Smooth muscle cell (in vitro differentiated cells): ENCODE data around the gene KLHL1. TPM values are rescaled to one million over a fixed set of nuclear protein-coding genes. Genes with fewer than 3 reads are reported as not detected.
A peak's percentile ranks its signal among the peaks of the same experiment; 100 is the strongest.
"Not testable (repeated sequence)": the region's sequence is repeated elsewhere in the genome, so short reads cannot be mapped to it uniquely, and the experiment has no call there.

ENCODE experiments used
- DNase-seq: peaks from one replicate; lab custom pipeline; 2025; ENCODE audit not compliant: unreplicated experiment; lab: John Stamatoyannopoulos, UW
- H2AFZ ChIP-seq: fragments of 200-600 bp; sonication (generic); 2 replicates; pipeline ENCODE4 v1.6.0; 2016; ENCODE audit warnings: antibody characterized with exemption, low read depth, mild to moderate bottlenecking
- H3F3A ChIP-seq: fragments of 200-600 bp; sonication (generic); 2 replicates; pipeline ENCODE4 v1.6.0; 2017; ENCODE audit warnings: antibody characterized with exemption, low read depth
- H3K27ac ChIP-seq: fragments of 200-600 bp; sonication (generic); 2 replicates; pipeline ENCODE4 v1.5.1; 2016; ENCODE audit warnings: low read depth, mild to moderate bottlenecking
- H3K27me3 ChIP-seq: fragments of 200-600 bp; sonication (generic); 2 replicates; pipeline ENCODE4 v1.6.1; 2016; ENCODE audit warnings: low read depth, mild to moderate bottlenecking
- H3K36me3 ChIP-seq: fragments of 200-600 bp; sonication (generic); 2 replicates; pipeline ENCODE4 v1.5.1; 2016; ENCODE audit warnings: low read depth
- H3K4me1 ChIP-seq: fragments of 200-600 bp; sonication (generic); 2 replicates; pipeline ENCODE4 v1.5.1; 2016; ENCODE audit warnings: low read depth
- H3K4me2 ChIP-seq: fragments of 200-600 bp; sonication (generic); 2 replicates; pipeline ENCODE4 v1.6.0; 2016; ENCODE audit warnings: mild to moderate bottlenecking
- H3K4me3 ChIP-seq: fragments of 200-600 bp; sonication (generic); 2 replicates; pipeline ENCODE4 v1.5.1; 2016; ENCODE audit warnings: mild to moderate bottlenecking
- H3K79me2 ChIP-seq: fragments of 200-600 bp; sonication (generic); 2 replicates; pipeline ENCODE4 v1.6.0; 2016; ENCODE audit warnings: low read depth, mild to moderate bottlenecking
- H3K9ac ChIP-seq: fragments of 200-600 bp; sonication (generic); 2 replicates; pipeline ENCODE4 v1.6.0; 2016; ENCODE audit warnings: low read depth
- H3K9me3 ChIP-seq: fragments of 200-600 bp; sonication (generic); replicated peaks from 2 replicates; pipeline ENCODE4 v1.5.1; 2016; ENCODE audit warnings: low read depth
- H4K20me1 ChIP-seq: fragments of 200-600 bp; sonication (generic); 2 replicates; pipeline ENCODE4 v1.6.0; 2016; ENCODE audit warnings: low read depth
- CTCF ChIP-seq: fragments of 200-600 bp; sonication (generic); IDR thresholded peaks from 2 replicates; pipeline ENCODE4 v1.5.1; 2017; ENCODE audit warnings: borderline replicate concordance, mild to moderate bottlenecking, antibody characterized with exemption; ENCODE audit not compliant: insufficient read depth, poor library complexity, severe bottlenecking
- WGBS: methylation state at CpG from one replicate; pipeline ENCODE4 v1.1.7; 2016; ENCODE audit warnings: low lambda C conversion rate; 5-methylcytosine and 5-hydroxymethylcytosine counted together
- polyA plus RNA-seq: library from polyadenylated mRNA; unstranded; fragments of >200 nt; fragmentation: Nextera tagmentation; extraction: Ambion mirVana; gene quantifications from 2 replicates; pipeline ENCODE4 v1.2.1, GENCODE V29; 2016
- total RNA-seq: library from RNA; depleted of rRNA; stranded (reverse); fragments of >200 nt; gene quantifications from 2 replicates; pipeline ENCODE4 v1.2.3, GENCODE V29; 2014

The KLHL1 gene
- total RNA-seq: not detected in 2 replicates
- polyA plus RNA-seq: not detected in 2 replicates

- no peak for DNase-seq
- Histone ChIP-seq H3K9me3 (no peaks in the 10 kb centered on the region), H3K4me3 (peak within 1 kb of the TSS; percentile 23), H3F3A (no peaks in the 10 kb centered on the region), H3K4me1 (peaks cover 6% of the 10 kb centered on the region), H3K9ac (no peak within 1 kb of the TSS), H2AFZ (no peak within 1 kb of the TSS), H3K27me3 (peaks cover 81% of the 10 kb centered on the region), H3K4me2 (no peak within 1 kb of the TSS), H3K27ac (no peak within 1 kb of the TSS), H3K36me3 (no peaks in the 10 kb centered on the region), H4K20me1 (no peaks in the 10 kb centered on the region), H3K79me2 (no peaks in the 10 kb centered on the region)
- WGBS: 72% methylated on average over 17 of the region's 18 CpGs
- no peak for TF ChIP-seq CTCF
Observed at GRCh38 chr13:70108356-70109105, at the start of gene KLHL1. TSS of gene KLHL1 (minus strand) at chr13:70108452. CDS start at chr13:70107699, 753 bp downstream.

GRCh38 chr13:70142658-70143057, 34.4 kb upstream of the KLHL1 start:
- H3K4me2 ChIP-seq, H3K9ac ChIP-seq, H2AFZ ChIP-seq, H3K36me3 ChIP-seq, H3K4me1 ChIP-seq, H3K4me3 ChIP-seq, DNase-seq, H3K27ac ChIP-seq, H3K27me3 ChIP-seq, H4K20me1 ChIP-seq, H3K79me2 ChIP-seq, H3F3A ChIP-seq, H3K9me3 ChIP-seq: not testable (repeated sequence)
- WGBS: 94% methylated on average over 12 of the region's 12 CpGs

GRCh38 chr13:70128098-70128497, 19.8 kb upstream of the KLHL1 start:
- no peak for DNase-seq
- Histone ChIP-seq H3K36me3 (no peaks in the 10 kb centered on the region), H3K27ac (no peak overlapping the region), H4K20me1 (no peaks in the 10 kb centered on the region), H3K4me3 (no peak overlapping the region), H3K9ac (no peak overlapping the region), H3K4me2 (no peak overlapping the region), H3F3A (no peaks in the 10 kb centered on the region), H2AFZ (no peak overlapping the region), H3K79me2 (no peaks in the 10 kb centered on the region), H3K4me1 (no peaks in the 10 kb centered on the region), H3K9me3 (no peaks in the 10 kb centered on the region), H3K27me3 (no peaks in the 10 kb centered on the region)
- 75% methylated on average over 2 of the region's 2 CpGs for WGBS
- no peak for TF ChIP-seq CTCF

GRCh38 chr13:70125693-70126092, 17.4 kb upstream of the KLHL1 start:
- WGBS: 62% methylated on average over 5 of the region's 5 CpGs
- no peaks in the 10 kb centered on the region for H3K4me1 ChIP-seq
- H2AFZ ChIP-seq: no peak overlapping the region
- no peak for TF ChIP-seq CTCF
- no peak overlapping the region for H3K27ac ChIP-seq
- H3K36me3 ChIP-seq: no peaks in the 10 kb centered on the region
- no peak for DNase-seq
- peaks cover 7% of the 10 kb centered on the region for H3K27me3 ChIP-seq
- H3K4me3 ChIP-seq: no peak overlapping the region
- H3K4me2 ChIP-seq: no peak overlapping the region
- H3K9me3 ChIP-seq: no peaks in the 10 kb centered on the region
- no peak overlapping the region for H3K9ac ChIP-seq
- no peaks in the 10 kb centered on the region for H3K79me2 ChIP-seq
- H4K20me1 ChIP-seq: no peaks in the 10 kb centered on the region
- H3F3A ChIP-seq: no peaks in the 10 kb centered on the region
